ENCODE measurements around the gene FLRT1. TPM values are rescaled to one million over a fixed set of nuclear protein-coding genes. Genes with fewer than 3 reads are reported as not detected.

Gene FLRT1
- total RNA-seq, 2 donors from 2014 or later: not detected

DNA sequence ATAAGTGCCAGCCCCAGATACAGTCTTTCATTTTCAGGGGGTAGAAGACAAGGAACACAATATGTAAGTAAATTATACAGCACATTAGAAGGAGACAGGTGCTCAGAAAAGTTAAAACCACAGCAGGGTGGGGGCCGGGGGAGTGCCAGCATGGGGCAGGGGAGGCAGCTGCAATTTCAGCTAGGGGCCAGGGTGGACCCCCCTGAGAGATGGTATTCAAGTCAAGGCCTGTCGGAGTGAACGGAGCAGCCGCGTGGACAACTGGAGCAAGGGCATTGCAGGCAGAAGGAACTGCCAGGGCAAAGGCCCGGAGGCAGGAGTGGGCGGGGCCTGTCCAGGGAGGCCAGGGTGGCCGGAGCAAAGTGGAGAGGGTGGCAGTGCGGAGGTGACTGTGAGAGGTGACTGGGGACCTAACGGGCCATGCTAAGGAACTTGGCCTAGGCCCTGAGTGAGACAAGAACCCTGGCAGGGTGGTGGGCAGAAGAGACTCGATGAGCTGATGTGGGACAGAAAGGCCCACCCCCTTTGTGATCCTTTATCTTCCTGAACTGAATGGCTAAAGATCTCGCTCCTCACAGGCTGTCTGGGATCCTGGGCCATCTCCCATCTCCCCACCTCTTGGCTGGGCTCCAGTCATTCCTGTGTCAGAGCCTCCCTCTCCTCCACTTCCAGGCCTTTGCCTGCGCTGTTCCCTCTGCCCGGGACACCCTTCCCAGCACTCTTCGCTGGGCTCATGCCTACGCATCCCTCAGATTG is 22.4 kb upstream of the FLRT1 start:
- Mint-ChIP-seq H3K27ac (no peak overlapping the region), H3K4me3 (no peak overlapping the region), H3K36me3 (ENCODE audit: low read depth) (no peaks in the 10 kb centered on the region), H3K4me1 (no peaks in the 10 kb centered on the region), H3K9me3 (no peaks in the 10 kb centered on the region), H3K27me3 (peaks cover 9% of the 10 kb centered on the region)
- no peak for ATAC-seq (replicated peaks)

- Mint-ChIP-seq H3K27ac (no peak overlapping the region), H3K4me1 (no peaks in the 10 kb centered on the region), H3K4me3 (no peak overlapping the region), H3K9me3 (no peaks in the 10 kb centered on the region), H3K36me3 (ENCODE audit: low read depth) (no peaks in the 10 kb centered on the region), H3K27me3 (peaks cover 8% of the 10 kb centered on the region)
- ATAC-seq (replicated peaks): no peak
Observed at GRCh38 chr11:64014356-64014755, 21.4 kb upstream of the FLRT1 start.

GRCh38 chr11:64015510-64015909 is 20.2 kb upstream of the FLRT1 start:
- no peak overlapping the region for H3K27ac Mint-ChIP-seq
- H3K4me3 Mint-ChIP-seq: no peak overlapping the region
- H3K9me3 Mint-ChIP-seq: no peaks in the 10 kb centered on the region
- H3K27me3 Mint-ChIP-seq: peaks cover 4% of the 10 kb centered on the region
- no peak for ATAC-seq (replicated peaks)
- H3K36me3 Mint-ChIP-seq (ENCODE audit: low read depth): no peaks in the 10 kb centered on the region
- no peaks in the 10 kb centered on the region for H3K4me1 Mint-ChIP-seq

GRCh38 chr11:64015935-64016845 is 19.5 kb upstream of the FLRT1 start:
- Mint-ChIP-seq H3K4me1 (no peaks in the 10 kb centered on the region), H3K36me3 (ENCODE audit: low read depth) (no peaks in the 10 kb centered on the region), H3K9me3 (no peaks in the 10 kb centered on the region), H3K4me3 (no peak overlapping the region), H3K27ac (no peak overlapping the region), H3K27me3 (no peaks in the 10 kb centered on the region)
- no peak for ATAC-seq (replicated peaks)

GRCh38 chr11:64017945-64018224 is 17.8 kb upstream of the FLRT1 start:
- H3K27me3 Mint-ChIP-seq: no peaks in the 10 kb centered on the region

DNA sequence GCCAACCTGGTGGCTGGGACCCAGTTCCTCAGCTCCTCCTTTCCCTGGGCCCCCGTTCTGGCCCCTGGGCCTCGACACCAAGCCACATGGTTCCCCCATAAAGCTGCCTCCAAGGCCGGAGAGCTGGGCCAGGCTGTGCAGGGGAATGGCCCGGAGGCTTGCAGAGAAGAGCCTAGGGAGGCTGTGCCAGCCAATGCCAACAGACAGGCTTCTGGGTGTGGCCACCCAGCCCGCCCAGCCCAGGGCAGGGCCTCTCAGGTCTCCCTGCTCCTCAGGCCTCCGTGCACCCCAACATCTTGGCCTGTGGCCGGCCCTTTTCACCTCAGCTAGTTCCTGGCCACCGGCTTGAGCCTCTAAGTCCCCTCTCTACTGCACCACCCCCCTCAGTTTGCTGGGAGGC is 17.4 kb upstream of the FLRT1 start:
- no peaks in the 10 kb centered on the region for H3K27me3 Mint-ChIP-seq
- no peaks in the 10 kb centered on the region for H3K4me1 Mint-ChIP-seq
- H3K36me3 Mint-ChIP-seq (ENCODE audit: low read depth): no peaks in the 10 kb centered on the region
- H3K27ac Mint-ChIP-seq: no peak overlapping the region
- no peak overlapping the region for H3K4me3 Mint-ChIP-seq
- no peaks in the 10 kb centered on the region for H3K9me3 Mint-ChIP-seq
- ATAC-seq (replicated peaks): no peak

More at GRCh38 chr11:64017945-64018224, 17.8 kb upstream of the FLRT1 start:
- ATAC-seq (replicated peaks): no peak
- H3K4me3 Mint-ChIP-seq: no peak overlapping the region
- H3K4me1 Mint-ChIP-seq: no peaks in the 10 kb centered on the region
- H3K9me3 Mint-ChIP-seq: no peaks in the 10 kb centered on the region
- no peaks in the 10 kb centered on the region for H3K36me3 Mint-ChIP-seq (ENCODE audit: low read depth)
- H3K27ac Mint-ChIP-seq: no peak overlapping the region

- Mint-ChIP-seq H3K4me3 (no peak overlapping the region), H3K27ac (no peak overlapping the region), H3K9me3 (no peaks in the 10 kb centered on the region), H3K4me1 (no peaks in the 10 kb centered on the region), H3K27me3 (no peaks in the 10 kb centered on the region), H3K36me3 (ENCODE audit: low read depth) (no peaks in the 10 kb centered on the region)
- no peak for ATAC-seq (replicated peaks)
Observed at GRCh38 chr11:64019106-64020037, 16.4 kb upstream of the FLRT1 start.

- H3K9me3 Mint-ChIP-seq: no peaks in the 10 kb centered on the region
- H3K27me3 Mint-ChIP-seq: no peaks in the 10 kb centered on the region
- no peaks in the 10 kb centered on the region for H3K36me3 Mint-ChIP-seq (ENCODE audit: low read depth)
- no peak overlapping the region for H3K27ac Mint-ChIP-seq
- no peak overlapping the region for H3K4me3 Mint-ChIP-seq
- ATAC-seq (replicated peaks): no peak
- H3K4me1 Mint-ChIP-seq: no peaks in the 10 kb centered on the region
Observed at GRCh38 chr11:64020976-64021756, 14.6 kb upstream of the FLRT1 start.

- no peak overlapping the region for H3K27ac Mint-ChIP-seq
- ATAC-seq (replicated peaks): no peak
Observed at GRCh38 chr11:64021757-64022093, 14.0 kb upstream of the FLRT1 start.

GRCh38 chr11:64022125-64022784 is 13.5 kb upstream of the FLRT1 start:
- ATAC-seq (replicated peaks): no peak
- no peak overlapping the region for H3K4me3 Mint-ChIP-seq
- no peaks in the 10 kb centered on the region for H3K4me1 Mint-ChIP-seq
- H3K36me3 Mint-ChIP-seq (ENCODE audit: low read depth): no peaks in the 10 kb centered on the region
- peaks cover 8% of the 10 kb centered on the region for H3K27me3 Mint-ChIP-seq
- no peak overlapping the region for H3K27ac Mint-ChIP-seq
- no peaks in the 10 kb centered on the region for H3K9me3 Mint-ChIP-seq

More at GRCh38 chr11:64021757-64022093, 14.0 kb upstream of the FLRT1 start:
- Mint-ChIP-seq H3K36me3 (ENCODE audit: low read depth) (no peaks in the 10 kb centered on the region), H3K9me3 (no peaks in the 10 kb centered on the region), H3K4me3 (no peak overlapping the region), H3K4me1 (no peaks in the 10 kb centered on the region), H3K27me3 (peaks cover 3% of the 10 kb centered on the region)

- no peak for ATAC-seq (replicated peaks)
- no peaks in the 10 kb centered on the region for H3K9me3 Mint-ChIP-seq
- peak overlapping the region; percentile 54 for H3K27ac Mint-ChIP-seq
- H3K4me3 Mint-ChIP-seq: no peak overlapping the region
- no peaks in the 10 kb centered on the region for H3K4me1 Mint-ChIP-seq
- no peaks in the 10 kb centered on the region for H3K36me3 Mint-ChIP-seq (ENCODE audit: low read depth)
- peaks cover 12% of the 10 kb centered on the region for H3K27me3 Mint-ChIP-seq
Observed at GRCh38 chr11:64023712-64024710, 11.7 kb upstream of the FLRT1 start.

GRCh38 chr11:64025205-64025604 is 10.5 kb upstream of the FLRT1 start:
- no peaks in the 10 kb centered on the region for H3K36me3 Mint-ChIP-seq (ENCODE audit: low read depth)
- no peaks in the 10 kb centered on the region for H3K4me1 Mint-ChIP-seq
- peaks cover 16% of the 10 kb centered on the region for H3K27me3 Mint-ChIP-seq
- no peaks in the 10 kb centered on the region for H3K9me3 Mint-ChIP-seq
- no peak overlapping the region for H3K27ac Mint-ChIP-seq
- H3K4me3 Mint-ChIP-seq: no peak overlapping the region
- no peak for ATAC-seq (replicated peaks)

Data from activated T-helper 17 cell treated with anti-CD3 and anti-CD28 coated beads, Interleukin-2, amount 50 U/mL, for 72 hours (primary cell).